Measurements from ENCODE around the gene GRIN2A. TPM values are rescaled to one million over a fixed set of nuclear protein-coding genes. Genes with fewer than 3 reads are reported as not detected.

GRIN2A gene
- not detected in 2 replicates for total RNA-seq

GRCh38 chr16:10182222-10183053 is at the start of gene GRIN2A:
GRIN2A (minus strand) TSS chr16:10182428; CDS start chr16:10180411, 2,017 bp downstream.

Other genes starting within 250 kb of the GRIN2A start
- 0.49 and 0.90 TPM in 2 replicates for gene ATF7IP2, start 203.6 kb upstream of the GRIN2A start, total RNA-seq

Data from cardiac atrium fibroblast (primary cell).